DMS153 treated with DMSO at 0.1 percent for 48 hours (cell line): ENCODE data around the gene SMIM38.
A peak's percentile ranks its signal among the peaks of the same experiment; 100 is the strongest.

ENCODE experiments used
- DNase-seq: peaks from one replicate; lab custom pipeline; 2025; ENCODE audit not compliant: unreplicated experiment; lab: John Stamatoyannopoulos, UW

SMIM38 gene

DNA sequence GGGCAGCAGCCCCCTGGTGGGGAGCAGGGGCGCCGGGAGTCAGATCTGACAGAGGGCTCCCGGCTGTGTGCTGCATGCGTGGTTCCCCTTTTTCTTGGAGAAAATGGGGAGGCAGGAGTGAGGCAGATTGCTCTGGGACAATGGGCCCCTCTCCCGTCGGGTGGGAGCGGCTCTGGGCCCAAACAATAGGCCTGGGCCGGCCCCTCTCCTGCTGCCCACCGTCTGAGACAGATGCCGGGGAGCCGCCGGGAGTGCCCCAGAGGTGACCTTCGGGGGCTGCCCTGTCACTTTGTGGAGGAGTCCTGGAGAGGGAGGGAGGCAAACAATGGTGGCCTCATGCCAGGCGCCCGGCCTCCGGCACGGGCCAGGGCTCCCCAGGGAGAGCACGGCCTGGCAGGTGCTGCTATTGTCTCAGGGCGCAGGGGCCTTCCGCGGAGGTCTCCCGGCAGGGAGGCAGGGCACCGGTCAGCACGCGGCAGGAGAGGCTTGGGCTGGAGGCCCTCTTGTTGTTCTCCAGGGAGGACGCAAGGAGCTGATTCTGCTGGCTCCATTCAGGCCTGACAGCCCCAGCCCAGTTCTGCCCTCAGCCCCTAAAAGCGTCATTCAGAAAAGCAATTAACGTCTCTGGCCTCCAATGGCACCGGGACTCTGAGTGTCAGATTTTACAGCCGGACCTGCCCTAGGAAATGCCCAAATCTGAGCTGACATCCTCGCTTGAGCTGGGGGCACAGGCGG lies 44.8 kb downstream of the SMIM38 start:
- DNase-seq, result peak; percentile 3

DNA sequence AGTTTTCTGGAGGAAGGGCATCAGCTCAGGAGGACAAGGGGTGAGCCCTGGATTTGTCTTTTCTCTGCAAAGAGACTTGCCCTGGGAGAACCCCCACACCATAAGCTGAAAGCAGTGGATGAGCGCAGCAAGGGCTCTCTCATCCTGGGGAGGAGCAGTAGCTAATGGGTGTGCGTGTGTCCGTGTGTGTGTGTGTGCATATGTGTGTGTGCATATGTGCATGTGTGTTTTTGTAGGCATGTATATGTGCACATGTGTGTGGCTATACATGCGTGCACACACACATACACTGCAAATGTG lies 45.3 kb downstream of the SMIM38 start:
- no peak for DNase-seq

DNA sequence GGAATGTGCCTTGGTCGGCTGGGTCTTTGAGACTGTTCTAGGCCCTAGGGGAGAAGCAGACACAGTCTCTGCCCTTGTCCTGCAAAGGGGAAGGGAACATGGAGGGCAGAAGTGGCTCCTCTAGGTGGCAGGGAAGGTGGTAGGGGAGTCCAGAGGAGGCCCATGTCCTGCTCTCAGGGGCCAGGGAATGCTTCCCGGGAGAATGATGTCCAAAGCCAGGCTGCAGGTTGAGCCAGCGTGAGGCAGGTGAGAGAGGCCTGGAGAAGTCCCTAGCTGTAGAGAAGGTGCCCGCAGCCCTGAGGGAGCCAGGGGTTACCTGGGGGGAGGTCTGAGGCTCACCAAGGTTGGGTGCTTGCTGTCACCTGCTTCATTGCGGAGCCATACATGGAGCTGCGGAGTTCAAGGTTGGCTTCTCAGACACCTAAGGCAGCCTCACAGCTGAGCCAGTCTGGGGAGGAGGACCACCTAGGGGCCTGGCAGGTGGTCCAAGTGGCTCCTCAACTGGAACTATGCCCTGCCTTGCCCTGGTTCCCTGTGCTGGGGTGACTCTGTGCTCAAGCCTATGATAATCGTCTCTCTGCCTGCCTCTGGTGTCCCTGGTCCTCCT lies 46.1 kb downstream of the SMIM38 start:
- no peak for DNase-seq

DNA sequence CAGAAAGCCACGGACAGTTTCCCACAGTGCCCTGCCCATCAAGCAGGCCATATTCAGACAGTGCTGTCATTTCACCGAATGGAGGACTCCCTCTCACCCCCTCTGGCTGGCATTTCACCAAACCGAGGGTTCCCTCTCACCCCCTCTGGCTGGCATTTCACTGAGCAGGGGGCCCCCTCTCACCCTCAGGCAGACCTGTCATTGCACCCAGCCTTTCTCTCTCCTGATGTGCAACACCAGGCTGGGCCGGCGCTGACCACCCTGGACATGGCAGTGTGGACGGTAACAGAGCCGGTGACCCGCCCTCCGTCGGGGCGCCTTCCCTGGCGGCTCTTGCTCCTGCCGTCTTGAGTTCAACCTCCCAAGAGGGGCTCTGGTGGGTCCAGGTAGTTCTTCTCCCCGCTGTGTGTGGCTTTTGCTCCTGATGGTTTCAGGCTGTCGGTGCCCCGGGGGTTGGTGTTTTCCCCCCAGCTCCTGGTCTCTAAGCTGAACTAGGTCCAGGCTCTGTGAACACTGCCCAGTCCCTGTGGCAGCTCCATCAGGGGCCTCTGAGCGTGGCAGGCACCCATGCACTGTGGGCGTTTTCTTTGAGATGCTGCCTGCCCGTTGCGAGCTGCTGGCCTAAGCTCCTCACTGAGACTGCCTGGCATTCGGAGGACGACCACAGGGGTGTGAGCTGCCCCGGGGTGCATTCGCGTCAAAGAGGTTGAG lies 46.9 kb downstream of the SMIM38 start:
- DNase-seq, result no peak

DNA sequence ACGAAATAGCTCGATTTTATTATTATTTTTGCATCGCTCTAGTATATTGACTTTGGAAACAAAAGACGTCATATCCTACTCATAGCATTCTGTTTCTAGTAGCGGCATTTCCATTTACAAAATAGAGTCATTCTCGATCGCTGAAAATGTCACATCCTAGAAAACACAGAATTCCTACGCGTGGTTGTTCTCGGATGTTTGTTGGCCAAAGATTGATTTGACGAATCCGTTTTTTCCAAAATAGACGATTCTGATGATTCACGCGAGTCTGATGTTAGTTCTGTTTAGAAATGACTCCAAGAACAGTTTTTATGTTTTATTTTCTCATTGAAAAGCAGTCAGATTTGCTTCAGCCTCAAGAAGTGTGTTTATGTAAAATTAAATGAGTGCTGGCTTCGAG lies 47.6 kb downstream of the SMIM38 start:
- DNase-seq, result no peak

DNA sequence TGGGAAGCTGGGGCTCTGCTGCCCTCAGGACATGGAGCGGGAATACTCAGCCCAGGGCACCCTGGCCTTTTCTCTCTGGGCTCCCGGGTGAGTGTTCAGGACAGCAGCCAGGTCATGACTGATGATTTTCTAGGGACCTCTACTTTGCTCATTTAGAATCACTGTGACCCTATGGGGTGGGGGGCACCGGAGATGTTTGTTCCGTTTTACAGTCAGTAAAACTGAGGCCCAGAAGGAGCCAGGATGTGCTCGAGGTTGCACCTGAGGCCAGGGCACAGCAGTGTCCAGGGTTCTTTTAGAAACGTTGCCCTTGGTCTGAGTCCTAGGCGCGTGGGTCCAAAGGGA lies 48.1 kb downstream of the SMIM38 start:
- DNase-seq, result no peak

DNA sequence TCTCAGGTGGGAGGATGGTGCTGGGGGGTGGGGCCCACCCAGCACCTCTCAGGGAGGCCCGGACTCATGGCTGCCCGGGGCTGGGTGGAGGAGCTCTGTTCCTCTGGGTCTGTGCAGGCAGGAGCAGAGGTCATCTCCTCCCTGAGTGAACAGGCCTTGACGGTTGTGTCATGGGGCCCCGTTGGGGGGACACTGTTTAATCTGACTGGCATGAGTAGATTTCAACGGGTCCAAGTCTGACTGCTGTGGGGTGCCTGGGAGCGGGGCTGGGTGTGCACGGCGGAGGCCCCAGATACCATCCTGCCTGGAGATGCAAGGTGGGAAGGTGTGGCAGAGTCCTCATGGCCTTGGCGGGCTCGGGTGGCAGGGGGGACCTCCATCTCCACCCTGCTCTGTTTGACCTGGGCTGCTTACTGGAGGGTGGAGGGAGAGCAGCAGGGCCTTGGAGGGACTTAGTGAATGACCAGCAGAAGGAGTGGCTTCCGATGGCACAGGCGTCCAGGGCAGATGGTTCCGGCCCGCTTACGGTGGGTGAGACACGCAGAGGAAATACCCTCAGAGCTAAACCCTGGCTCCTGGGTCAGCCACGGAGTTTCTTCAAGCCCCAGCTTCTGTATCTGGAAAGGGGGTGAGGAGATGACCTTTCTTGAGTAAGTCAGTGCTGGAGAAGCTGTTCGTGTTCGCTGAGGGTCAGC lies 48.7 kb downstream of the SMIM38 start:
- DNase-seq, result no peak

DNA sequence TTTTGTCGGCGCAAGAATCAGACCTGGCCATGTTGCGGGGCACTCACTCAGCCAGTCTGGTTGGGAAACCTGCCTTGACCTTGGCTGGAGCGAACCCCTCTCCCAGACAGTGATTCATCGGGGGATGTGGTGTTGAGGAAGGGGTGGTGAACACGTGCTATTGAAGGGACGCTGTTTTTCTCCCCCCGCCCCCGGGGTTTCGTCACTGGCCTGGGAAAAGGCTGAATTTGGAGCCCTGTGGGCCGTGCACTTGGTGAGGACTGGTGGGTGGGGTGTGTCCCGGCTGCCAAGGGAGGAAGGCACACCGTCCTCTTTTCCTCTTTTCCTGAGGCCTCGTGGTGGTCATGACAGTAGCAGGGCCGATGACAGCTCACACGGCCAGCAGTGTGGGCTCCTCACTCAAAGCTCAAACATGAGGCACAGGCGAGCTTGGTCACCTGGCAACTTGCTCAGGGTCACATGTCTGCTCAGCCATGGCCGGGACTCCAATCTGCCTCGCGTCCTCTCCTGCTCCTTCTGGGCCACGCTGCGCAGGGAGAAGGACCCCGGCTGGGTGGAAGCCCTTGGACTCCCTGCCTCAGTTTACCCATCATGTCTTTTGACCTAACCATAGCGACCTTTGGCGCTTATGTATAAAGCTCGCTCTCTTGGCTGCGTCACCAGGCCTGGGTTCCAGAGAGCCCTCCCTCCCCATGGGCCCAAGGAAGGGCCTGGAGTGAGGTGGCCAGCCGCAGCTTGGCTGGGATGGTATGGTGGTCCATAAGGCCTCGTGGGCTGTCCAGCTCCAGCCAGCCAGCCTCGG lies 49.4 kb downstream of the SMIM38 start:
- DNase-seq, result no peak
